Common myeloid progenitor, CD34-positive (primary cell): ENCODE results near the gene PLEKHM2.

Source experiments
- CTCF ChIA-PET: fragments of 350-600 bp; sonication (Branson Sonifier 250); formaldehyde crosslinking; loops from one replicate; lab custom pipeline; 2021; ENCODE audit warnings: antibody characterized with exemption; lab: Charles Lee
- POLR2A ChIA-PET: fragments of 350-600 bp; sonication (Branson Sonifier 250); formaldehyde crosslinking; loops from one replicate; lab custom pipeline; 2021; ENCODE audit warnings: antibody characterized with exemption; lab: Charles Lee
- DNase-seq, 3 donors: peaks; one replicate each; pipeline versions ENCODE4 v3.0.0 to v3.0.0-alpha.2; 2013
- H3K27ac ChIP-seq, 2 experiments: 1 replicate in 1 of 2; 2 replicates in 1 of 2; pipeline ENCODE4 v1.7.0; 2013; ENCODE audit warnings: inconsistent platforms in 2 of 2, low read length in 2 of 2, mild to moderate bottlenecking in 2 of 2, low read depth in 1 of 2, moderate library complexity in 1 of 2; ENCODE audit not compliant: severe bottlenecking in 2 of 2, insufficient read depth in 1 of 2, poor library complexity in 1 of 2
- H3K27me3 ChIP-seq, 5 experiments: replicated peaks in 2 of 5; 1 replicate in 3 of 5; 2 replicates in 2 of 5; pipeline versions ENCODE4 v1.6.1 to v1.7.0; 2013; ENCODE audit warnings: low read length in 4 of 5, mild to moderate bottlenecking in 2 of 5, moderate library complexity in 2 of 5, inconsistent platforms in 1 of 5; ENCODE audit not compliant: insufficient read depth in 5 of 5, control insufficient read depth in 4 of 5
- H3K36me3 ChIP-seq, 4 experiments: 1 replicate in 2 of 4; 2 replicates in 2 of 4; pipeline versions ENCODE4 v1.6.1 to v1.7.0; 2013; ENCODE audit warnings: low read length in 3 of 4, control low read depth in 1 of 4, mild to moderate bottlenecking in 1 of 4; ENCODE audit not compliant: control insufficient read depth in 4 of 4, insufficient read depth in 4 of 4
- H3K4me1 ChIP-seq, 4 experiments: 1 replicate in 3 of 4; 2 replicates in 1 of 4; pipeline versions ENCODE4 v1.6.1 to v1.7.1; 2013; ENCODE audit warnings: low read length in 3 of 4, mild to moderate bottlenecking in 3 of 4, control low read depth in 1 of 4, inconsistent platforms in 1 of 4, moderate library complexity in 1 of 4; ENCODE audit not compliant: control insufficient read depth in 4 of 4, insufficient read depth in 4 of 4; ENCODE audit errors: control extremely low read depth in 1 of 4
- H3K4me3 ChIP-seq, 7 experiments: 1 replicate in 4 of 7; 2 replicates in 3 of 7; pipeline versions ENCODE4 v1.5.1 to v1.7.0; 2013; ENCODE audit warnings: mild to moderate bottlenecking in 7 of 7, low read length in 6 of 7, moderate library complexity in 6 of 7, inconsistent platforms in 2 of 7, low read depth in 2 of 7, control low read depth in 1 of 7; ENCODE audit not compliant: insufficient read depth in 4 of 7, control insufficient read depth in 1 of 7; ENCODE audit errors: extremely low read depth in 1 of 7
- H3K9me3 ChIP-seq, 5 experiments: 1 replicate in 4 of 5; 2 replicates in 1 of 5; pipeline versions ENCODE4 v1.6.1 to v1.7.1; 2013; ENCODE audit warnings: low read length in 4 of 5, mild to moderate bottlenecking in 2 of 5, inconsistent platforms in 1 of 5, low read depth in 1 of 5, moderate library complexity in 1 of 5; ENCODE audit not compliant: control insufficient read depth in 4 of 5, insufficient read depth in 2 of 5; ENCODE audit errors: control extremely low read depth in 1 of 5
- WGBS: methylation state at CpG from one replicate; pipeline ENCODE4 v1.1.5; 2013; ENCODE audit not compliant: insufficient coverage; 5-methylcytosine and 5-hydroxymethylcytosine counted together

The PLEKHM2 gene

DNA sequence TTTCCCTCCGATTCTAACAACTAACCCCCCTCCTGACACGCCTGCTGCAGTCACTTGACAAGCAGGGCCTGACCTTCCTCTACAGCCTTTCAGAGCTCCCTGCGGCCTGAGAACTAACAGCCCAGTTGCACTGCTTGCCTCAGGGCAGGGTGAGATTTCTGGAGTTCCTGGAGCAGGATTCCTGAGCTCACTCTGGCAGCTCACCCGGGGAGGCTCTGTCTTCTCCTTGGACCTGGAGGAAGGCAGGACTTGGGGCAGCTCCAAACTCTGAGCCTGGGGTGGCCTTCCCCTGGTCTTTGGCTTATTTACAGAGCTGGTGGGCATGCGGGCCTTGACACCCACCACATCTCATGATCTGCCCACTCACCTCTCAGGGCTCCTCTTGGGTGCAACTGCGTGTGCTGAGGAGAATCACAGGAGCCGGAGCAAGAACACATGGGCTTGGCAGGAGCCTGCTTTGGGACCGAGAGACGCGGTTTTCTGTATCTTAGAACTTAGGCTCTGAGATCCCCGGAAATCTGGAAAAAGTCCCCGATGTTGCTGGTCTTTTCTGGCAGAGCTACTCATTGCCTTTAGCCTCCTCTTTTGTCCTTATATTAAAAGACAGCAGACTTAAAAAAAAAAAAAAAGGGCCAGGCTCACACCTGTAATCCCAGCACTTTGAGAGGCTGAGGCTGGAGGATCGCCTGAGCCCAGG lies 38.9 kb downstream of the PLEKHM2 start:
- WGBS: 99% methylated on average over 12 of the region's 13 CpGs
- DNase-seq: no peak
- CTCF ChIA-PET: interaction anchor here (0.6 to 1.2 kb wide), 5 partner anchors 15 to 384 kb away, joined by 3 read pairs; no protein-coding TSS in a partner anchor
- POLR2A ChIA-PET: no interaction called here
- H3K4me1 ChIP-seq: no peaks in the 10 kb centered on the region
- H3K9me3 ChIP-seq: no peaks in the 10 kb centered on the region
- H3K36me3 ChIP-seq: peaks cover 14 to 82% (median 58%) of the 10 kb centered on the region in 4 experiments
- no peak overlapping the region for H3K4me3 ChIP-seq
- no peak overlapping the region for H3K27ac ChIP-seq
- no peaks in the 10 kb centered on the region for H3K27me3 ChIP-seq

- no peaks in the 10 kb centered on the region for H3K9me3 ChIP-seq
- no peak overlapping the region for H3K27ac ChIP-seq
- no peaks in the 10 kb centered on the region for H3K4me1 ChIP-seq
- no peaks in the 10 kb centered on the region for H3K27me3 ChIP-seq
- 94% methylated on average over 15 of the region's 20 CpGs for WGBS
- POLR2A ChIA-PET: interaction anchor here (0.6 kb wide), 2 partner anchors 16 to 589 kb away, joined by 3 to 4 read pairs; no protein-coding TSS in a partner anchor
- H3K36me3 ChIP-seq: peaks cover 12 to 83% (median 58%) of the 10 kb centered on the region in 4 experiments
- H3K4me3 ChIP-seq: no peak overlapping the region
- DNase-seq: no peak
- CTCF ChIA-PET: interaction anchor here (1.2 kb wide), 3 partner anchors 14 to 114 kb away, joined by 3 read pairs; no protein-coding TSS in a partner anchor
These were observed 39.6 kb downstream of the PLEKHM2 start for GRCh38 chr1:15723631-15724246.

GRCh38 chr1:15724949-15725880 lies 41.1 kb downstream of the PLEKHM2 start:
- H3K36me3 ChIP-seq: peaks cover 11 to 85% (median 53%) of the 10 kb centered on the region in 4 experiments
- H3K27ac ChIP-seq: no peak overlapping the region
- WGBS: 93% methylated on average over 21 of the region's 26 CpGs
- no peak for DNase-seq
- no peaks in the 10 kb centered on the region for H3K9me3 ChIP-seq
- ChIA-PET POLR2A (interaction anchor here (0.6 kb wide), 1 partner anchor 25 kb away, joined by 3 read pairs; no protein-coding TSS in a partner anchor), CTCF (no interaction called here)
- H3K4me1 ChIP-seq: no peaks in the 10 kb centered on the region
- no peaks in the 10 kb centered on the region for H3K27me3 ChIP-seq
- no peak overlapping the region for H3K4me3 ChIP-seq

- ChIA-PET POLR2A (no interaction called here), CTCF (interaction anchor here (1.5 kb wide), 1 partner anchor 132 kb away, joined by 4 read pairs; no protein-coding TSS in a partner anchor)
- Histone ChIP-seq H3K4me3 (no peak overlapping the region), H3K9me3 (no peaks in the 10 kb centered on the region), H3K27ac (no peak overlapping the region), H3K36me3 (peaks cover 11 to 85% (median 58%) of the 10 kb centered on the region in 4 experiments), H3K4me1 (no peaks in the 10 kb centered on the region), H3K27me3 (no peaks in the 10 kb centered on the region)
- DNase-seq: no peak
- WGBS: 96% methylated on average over 9 of the region's 9 CpGs
These were observed 42.4 kb downstream of the PLEKHM2 start for GRCh38 chr1:15726508-15726907.

DNA sequence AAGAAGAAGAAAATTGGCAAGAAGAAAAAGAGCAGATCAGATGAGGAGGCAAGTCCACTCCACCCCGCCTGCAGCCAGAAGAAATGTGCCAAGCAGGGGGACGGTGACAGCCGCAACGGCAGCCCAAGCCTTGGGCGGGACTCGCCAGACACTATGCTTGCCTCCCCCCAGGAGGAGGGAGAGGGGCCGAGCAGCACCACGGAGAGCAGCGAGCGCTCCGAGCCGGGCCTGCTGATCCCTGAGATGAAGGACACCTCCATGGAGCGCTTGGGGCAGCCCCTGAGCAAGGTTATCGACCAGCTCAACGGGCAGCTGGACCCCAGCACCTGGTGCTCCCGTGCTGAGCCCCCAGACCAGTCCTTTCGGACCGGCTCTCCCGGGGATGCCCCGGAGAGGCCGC lies 42.9 kb downstream of the PLEKHM2 start:
- no peaks in the 10 kb centered on the region for H3K27me3 ChIP-seq
- ChIA-PET POLR2A (no interaction called here), CTCF (interaction anchor here (1.5 kb wide), 1 partner anchor 132 kb away, joined by 4 read pairs; no protein-coding TSS in a partner anchor)
- peaks cover 10 to 86% (median 60%) of the 10 kb centered on the region in 4 experiments for H3K36me3 ChIP-seq
- H3K4me3 ChIP-seq: no peak overlapping the region
- DNase-seq: no peak
- H3K4me1 ChIP-seq: no peaks in the 10 kb centered on the region
- no peaks in the 10 kb centered on the region for H3K9me3 ChIP-seq
- 95% methylated on average over 21 of the region's 21 CpGs for WGBS
- H3K27ac ChIP-seq: no peak overlapping the region

- Histone ChIP-seq H3K4me3 (no peak overlapping the region), H3K27ac (no peak overlapping the region), H3K36me3 (peaks cover 10 to 87% (median 60%) of the 10 kb centered on the region in 4 experiments), H3K9me3 (no peaks in the 10 kb centered on the region), H3K4me1 (no peaks in the 10 kb centered on the region), H3K27me3 (no peaks in the 10 kb centered on the region)
- WGBS: 94% methylated on average over 10 of the region's 13 CpGs
- ChIA-PET POLR2A (no interaction called here), CTCF (interaction anchor here (1.5 kb wide), 1 partner anchor 133 kb away, joined by 4 read pairs; no protein-coding TSS in a partner anchor)
- no peak for DNase-seq
These were observed 43.3 kb downstream of the PLEKHM2 start for GRCh38 chr1:15727424-15727823.
